Neural crest cell (in vitro differentiated cells): ENCODE data around the gene HNRNPU. TPM values are rescaled to one million over a fixed set of nuclear protein-coding genes. Genes with fewer than 3 reads are reported as not detected.

Experiments used
- DNase-seq: peaks from one replicate; pipeline ENCODE4 v3.0.0; 2021; ENCODE audit warnings: low read depth, mixed read lengths, low spot score
- H3K27ac Mint-ChIP-seq: one replicate; pipeline ENCODE4 v1.8.0; 2021; ENCODE audit warnings: mild to moderate bottlenecking, mixed read lengths; ENCODE audit not compliant: unreplicated experiment
- H3K27me3 Mint-ChIP-seq: 2 replicates; pipeline ENCODE4 v1.8.0; 2021; ENCODE audit warnings: low read depth, mild to moderate bottlenecking, mixed read lengths
- H3K36me3 Mint-ChIP-seq: 2 replicates; pipeline ENCODE4 v1.8.0; 2021; ENCODE audit warnings: low read depth, mild to moderate bottlenecking, mixed read lengths
- H3K4me1 Mint-ChIP-seq: 2 replicates; pipeline ENCODE4 v1.8.0; 2021; ENCODE audit warnings: mixed read lengths
- H3K4me3 Mint-ChIP-seq: one replicate; pipeline ENCODE4 v1.8.0; 2021; ENCODE audit warnings: mild to moderate bottlenecking, mixed read lengths
- H3K9me3 Mint-ChIP-seq: 2 replicates; pipeline ENCODE4 v1.8.0; 2021; ENCODE audit warnings: mixed read lengths
- total RNA-seq: library from RNA; stranded (reverse); gene quantifications from 2 replicates; pipeline ENCODE4 v1.2.1, GENCODE V29; 2021
- TF ChIP-seq, protein P1 (sequence below): fragments of 200-600 bp; sonication (generic); conservative IDR thresholded peaks from 2 replicates; pipeline ENCODE4 v1.5.0; 2021; ENCODE audit warnings: antibody characterized with exemption, mild to moderate bottlenecking

Gene HNRNPU
- total RNA-seq, 1 donor from 2014 or later: 695 TPM

DNA sequence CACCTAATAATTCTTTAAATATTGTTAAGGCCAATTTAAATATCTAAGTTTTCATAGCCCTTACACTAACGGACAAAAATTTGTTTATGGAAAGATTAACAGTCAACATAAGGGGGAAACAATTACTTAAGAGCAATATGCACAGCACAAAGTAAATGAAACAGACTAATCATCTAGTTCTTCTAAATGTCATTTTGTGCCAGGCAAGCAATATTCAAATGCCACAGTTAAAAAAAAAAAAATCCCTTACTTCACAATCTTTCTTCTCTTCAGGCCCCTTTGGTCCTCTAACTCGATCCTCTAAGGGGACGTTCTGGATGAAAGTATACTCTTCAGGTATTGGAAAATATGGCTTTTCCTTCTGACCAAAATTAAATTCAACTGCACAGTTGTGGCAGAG, 6.6 kb downstream of the HNRNPU start:
- H3K9me3 Mint-ChIP-seq: no peaks in the 10 kb centered on the region
- H3K36me3 Mint-ChIP-seq: peaks cover 47% of the 10 kb centered on the region
- no peak overlapping the region for H3K27ac Mint-ChIP-seq
- H3K4me1 Mint-ChIP-seq: peaks cover 62% of the 10 kb centered on the region
- no peak for DNase-seq
- H3K27me3 Mint-ChIP-seq: peaks cover 2% of the 10 kb centered on the region
- TF ChIP-seq, protein P1, sequence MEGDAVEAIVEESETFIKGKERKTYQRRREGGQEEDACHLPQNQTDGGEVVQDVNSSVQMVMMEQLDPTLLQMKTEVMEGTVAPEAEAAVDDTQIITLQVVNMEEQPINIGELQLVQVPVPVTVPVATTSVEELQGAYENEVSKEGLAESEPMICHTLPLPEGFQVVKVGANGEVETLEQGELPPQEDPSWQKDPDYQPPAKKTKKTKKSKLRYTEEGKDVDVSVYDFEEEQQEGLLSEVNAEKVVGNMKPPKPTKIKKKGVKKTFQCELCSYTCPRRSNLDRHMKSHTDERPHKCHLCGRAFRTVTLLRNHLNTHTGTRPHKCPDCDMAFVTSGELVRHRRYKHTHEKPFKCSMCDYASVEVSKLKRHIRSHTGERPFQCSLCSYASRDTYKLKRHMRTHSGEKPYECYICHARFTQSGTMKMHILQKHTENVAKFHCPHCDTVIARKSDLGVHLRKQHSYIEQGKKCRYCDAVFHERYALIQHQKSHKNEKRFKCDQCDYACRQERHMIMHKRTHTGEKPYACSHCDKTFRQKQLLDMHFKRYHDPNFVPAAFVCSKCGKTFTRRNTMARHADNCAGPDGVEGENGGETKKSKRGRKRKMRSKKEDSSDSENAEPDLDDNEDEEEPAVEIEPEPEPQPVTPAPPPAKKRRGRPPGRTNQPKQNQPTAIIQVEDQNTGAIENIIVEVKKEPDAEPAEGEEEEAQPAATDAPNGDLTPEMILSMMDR: no peak
- peak overlapping the region; percentile 35 for H3K4me3 Mint-ChIP-seq

- Mint-ChIP-seq H3K9me3 (no peaks in the 10 kb centered on the region), H3K27me3 (no peaks in the 10 kb centered on the region), H3K4me3 (no peak overlapping the region), H3K4me1 (peaks cover 43% of the 10 kb centered on the region), H3K27ac (no peak overlapping the region), H3K36me3 (peaks cover 41% of the 10 kb centered on the region)
- DNase-seq: no peak
- TF ChIP-seq, protein P1: no peak
Measured at GRCh38 chr1:244854865-244855578, 9.3 kb downstream of the HNRNPU start.

GRCh38 chr1:244854166-244854565, 10.2 kb downstream of the HNRNPU start:
- Mint-ChIP-seq H3K36me3 (peaks cover 43% of the 10 kb centered on the region), H3K27me3 (no peaks in the 10 kb centered on the region), H3K4me3 (no peak overlapping the region), H3K4me1 (peaks cover 39% of the 10 kb centered on the region), H3K9me3 (no peaks in the 10 kb centered on the region), H3K27ac (no peak overlapping the region)
- no peak for DNase-seq
- TF ChIP-seq, protein P1: no peak

GRCh38 chr1:244852694-244853093, 11.6 kb downstream of the HNRNPU start:
- Mint-ChIP-seq H3K4me1 (peaks cover 28% of the 10 kb centered on the region), H3K4me3 (no peak overlapping the region), H3K36me3 (peaks cover 34% of the 10 kb centered on the region), H3K9me3 (no peaks in the 10 kb centered on the region), H3K27ac (no peak overlapping the region), H3K27me3 (no peaks in the 10 kb centered on the region)
- TF ChIP-seq, protein P1: no peak
- DNase-seq: no peak

DNA sequence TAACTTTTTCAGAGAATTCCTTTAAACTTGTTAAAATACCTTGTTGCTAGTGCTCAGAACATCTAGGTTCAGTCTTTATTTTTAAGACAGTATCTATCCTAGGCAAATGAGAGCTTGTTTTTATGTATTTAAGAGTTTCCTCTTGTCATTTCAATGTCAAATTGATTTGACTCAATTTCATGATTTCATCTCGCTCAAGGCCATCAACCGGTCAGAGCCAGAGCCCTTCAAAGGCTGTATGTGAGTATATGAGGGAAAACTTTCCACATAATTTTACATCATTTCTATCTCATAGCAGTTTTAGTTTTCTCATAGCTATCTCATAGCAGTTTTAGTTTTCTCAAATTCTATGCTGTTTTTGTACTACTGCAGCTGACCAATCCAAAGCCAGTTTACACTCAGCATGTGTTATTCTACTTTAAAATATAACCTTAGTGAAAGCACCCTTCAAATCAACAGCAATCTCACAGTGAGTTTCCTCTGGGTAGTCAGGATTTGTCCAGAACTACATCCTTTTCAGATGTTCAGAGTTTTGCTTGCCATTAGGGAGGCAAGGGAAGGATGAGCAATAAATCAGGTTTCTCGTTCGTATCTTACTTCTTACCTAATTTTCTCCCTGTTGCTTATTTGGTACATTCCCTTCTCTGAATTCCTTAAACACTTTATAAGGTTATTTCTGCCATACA, 12.7 kb downstream of the HNRNPU start:
- Mint-ChIP-seq H3K27me3 (no peaks in the 10 kb centered on the region), H3K4me3 (no peak overlapping the region), H3K36me3 (peaks cover 33% of the 10 kb centered on the region), H3K4me1 (peaks cover 21% of the 10 kb centered on the region), H3K27ac (no peak overlapping the region), H3K9me3 (no peaks in the 10 kb centered on the region)
- no peak for DNase-seq
- TF ChIP-seq, protein P1: no peak
